ENCODE measurements around the gene MYO7B.
"Not testable (repeated sequence)": the region's sequence is repeated elsewhere in the genome, so short reads cannot be mapped to it uniquely, and the experiment has no call there.

DNA sequence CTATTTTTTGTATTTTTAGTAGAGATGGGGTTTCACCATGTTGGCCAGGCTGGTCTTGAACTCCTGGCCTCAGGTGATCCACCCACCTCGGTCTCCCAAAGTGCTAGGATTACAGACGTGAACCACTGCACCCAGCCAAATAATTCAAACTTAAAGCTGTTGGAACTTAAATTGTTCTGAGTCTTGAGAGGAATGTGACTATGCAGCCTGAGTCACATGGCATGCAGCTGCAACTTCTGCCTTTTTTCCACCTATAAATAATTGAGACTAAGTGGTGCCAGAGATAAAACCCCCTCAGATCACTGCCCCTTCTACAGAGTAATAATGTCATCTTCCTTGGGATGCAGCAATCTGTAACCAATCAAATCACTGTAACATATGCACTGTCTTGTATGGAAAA, 6.1 kb upstream of the MYO7B start:
- TF ChIP-seq CTCF, POLR2A, POLR2AphosphoS5 (IDR thresholded peaks at IDR 0.05): not testable (repeated sequence)

All from stomach (tissue), 4 donors.